ENCODE measurements around the gene SRD5A3. TPM values are rescaled to one million over a fixed set of nuclear protein-coding genes. Genes with fewer than 3 reads are reported as not detected.

Gene SRD5A3
- total RNA-seq, 1 donor from 2014 or later: 7.3 TPM

- intact Hi-C loops (cut with DNase I): loop anchor here (5.0 kb wide), 1 partner anchor 550 kb away; the partner anchor contains the start of gene CEP135
- DNase-seq (ENCODE audit: low spot score): no peak
Observed at GRCh38 chr4:55397126-55397436, 51.0 kb downstream of the SRD5A3 start.

- no peak for DNase-seq (ENCODE audit: low spot score)
- intact Hi-C loops (cut with DNase I): loop anchor here (5.0 kb wide), 1 partner anchor 550 kb away; the partner anchor contains the start of gene CEP135
Observed at GRCh38 chr4:55397520-55398321, 51.7 kb downstream of the SRD5A3 start.

GRCh38 chr4:55398461-55398860 is 52.4 kb downstream of the SRD5A3 start:
- no peak for DNase-seq (ENCODE audit: low spot score)
- intact Hi-C loops (cut with DNase I): loop anchor here (5.0 kb wide), 1 partner anchor 549 kb away; the partner anchor contains the start of gene CEP135

GRCh38 chr4:55398966-55399365 is 52.9 kb downstream of the SRD5A3 start:
- no peak for DNase-seq (ENCODE audit: low spot score)
- intact Hi-C loops (cut with DNase I): loop anchor here (5.0 kb wide), 1 partner anchor 548 kb away; the partner anchor contains the start of gene CEP135

GRCh38 chr4:55399581-55399980 is 53.5 kb downstream of the SRD5A3 start:
- no peak for DNase-seq (ENCODE audit: low spot score)
- intact Hi-C loops (cut with DNase I): loop anchor here (5.0 kb wide), 1 partner anchor 548 kb away; the partner anchor contains the start of gene CEP135

- no peak for DNase-seq (ENCODE audit: low spot score)
- intact Hi-C loops (cut with DNase I): no loop called here
Observed at GRCh38 chr4:55405073-55405472, 59.0 kb downstream of the SRD5A3 start.

GRCh38 chr4:55406545-55406944 is 60.5 kb downstream of the SRD5A3 start:
- DNase-seq (ENCODE audit: low spot score): no peak
- intact Hi-C loops (cut with DNase I): no loop called here

GRCh38 chr4:55407119-55407518 is 61.1 kb downstream of the SRD5A3 start:
- DNase-seq (ENCODE audit: low spot score): no peak
- intact Hi-C loops (cut with DNase I): no loop called here

- DNase-seq (ENCODE audit: low spot score): no peak
Observed at GRCh38 chr4:55407764-55408163, 61.7 kb downstream of the SRD5A3 start.

GRCh38 chr4:55409468-55410171 is 63.6 kb downstream of the SRD5A3 start:
- DNase-seq (ENCODE audit: low spot score): no peak
- intact Hi-C loops (cut with DNase I): loop anchor here (1.0 kb wide), 1 partner anchor 9 kb away; no protein-coding TSS in a partner anchor

More at GRCh38 chr4:55407764-55408163, 61.7 kb downstream of the SRD5A3 start:
- intact Hi-C loops (cut with DNase I): no loop called here

GRCh38 chr4:55410431-55410830 is 64.4 kb downstream of the SRD5A3 start:
- DNase-seq (ENCODE audit: low spot score): no peak
- intact Hi-C loops (cut with DNase I): no loop called here

- DNase-seq (ENCODE audit: low spot score): no peak
- intact Hi-C loops (cut with DNase I): no loop called here
Observed at GRCh38 chr4:55411621-55412020, 65.6 kb downstream of the SRD5A3 start.

- intact Hi-C loops (cut with DNase I): no loop called here
- no peak for DNase-seq (ENCODE audit: low spot score)
Observed at GRCh38 chr4:55416176-55416575, 70.1 kb downstream of the SRD5A3 start.

Other genes with a start within 250 kb of the SRD5A3 start
- gene KDR, start 220.6 kb upstream of the SRD5A3 start, total RNA-seq: 28.7 TPM
- 56.4 TPM for gene TMEM165, start 49.7 kb downstream of the SRD5A3 start, total RNA-seq
- gene CLOCK, start 200.7 kb downstream of the SRD5A3 start, total RNA-seq: 32.0 TPM
- not detected for gene PDCL2, start 246.0 kb downstream of the SRD5A3 start, total RNA-seq